Subcutaneous abdominal adipose tissue (tissue), 5 donors: ENCODE data around the gene OR52W1.

Source experiments
- H3K27ac ChIP-seq: one replicate; pipeline ENCODE4 v1.7.0; 2013; ENCODE audit warnings: low read depth, mild to moderate bottlenecking, inconsistent platforms, low read length, moderate library complexity
- H3K27me3 ChIP-seq, 5 donors: one replicate each; pipeline ENCODE4 v1.7.0; 2013; ENCODE audit warnings: low read length in 5 of 5, inconsistent platforms in 1 of 5; ENCODE audit not compliant: control insufficient read depth in 5 of 5, insufficient read depth in 4 of 5
- H3K36me3 ChIP-seq, 5 donors: one replicate each; pipeline ENCODE4 v1.7.0; 2013; ENCODE audit warnings: low read length in 5 of 5; ENCODE audit not compliant: control insufficient read depth in 5 of 5, insufficient read depth in 5 of 5
- H3K4me1 ChIP-seq, 5 donors: one replicate each; pipeline ENCODE4 v1.7.0; 2013; ENCODE audit warnings: low read length in 5 of 5, mild to moderate bottlenecking in 3 of 5, moderate library complexity in 1 of 5; ENCODE audit not compliant: control insufficient read depth in 5 of 5, insufficient read depth in 5 of 5
- H3K4me3 ChIP-seq, 5 donors: one replicate each; pipeline ENCODE4 v1.7.0; 2013; ENCODE audit warnings: low read length in 5 of 5, low read depth in 1 of 5
- H3K9ac ChIP-seq, 5 donors: one replicate each; pipeline ENCODE4 v1.7.0; 2013; ENCODE audit warnings: low read length in 5 of 5, mild to moderate bottlenecking in 4 of 5, moderate library complexity in 3 of 5
- H3K9me3 ChIP-seq, 5 donors: one replicate each; pipeline ENCODE4 v1.7.0; 2013; ENCODE audit warnings: low read length in 5 of 5; ENCODE audit not compliant: control insufficient read depth in 5 of 5
- donor health status: healthy.
- donor health status: healthy.
- donor health status: healthy.
- donor health status: healthy.
- donor health status: healthy.

The OR52W1 gene

DNA sequence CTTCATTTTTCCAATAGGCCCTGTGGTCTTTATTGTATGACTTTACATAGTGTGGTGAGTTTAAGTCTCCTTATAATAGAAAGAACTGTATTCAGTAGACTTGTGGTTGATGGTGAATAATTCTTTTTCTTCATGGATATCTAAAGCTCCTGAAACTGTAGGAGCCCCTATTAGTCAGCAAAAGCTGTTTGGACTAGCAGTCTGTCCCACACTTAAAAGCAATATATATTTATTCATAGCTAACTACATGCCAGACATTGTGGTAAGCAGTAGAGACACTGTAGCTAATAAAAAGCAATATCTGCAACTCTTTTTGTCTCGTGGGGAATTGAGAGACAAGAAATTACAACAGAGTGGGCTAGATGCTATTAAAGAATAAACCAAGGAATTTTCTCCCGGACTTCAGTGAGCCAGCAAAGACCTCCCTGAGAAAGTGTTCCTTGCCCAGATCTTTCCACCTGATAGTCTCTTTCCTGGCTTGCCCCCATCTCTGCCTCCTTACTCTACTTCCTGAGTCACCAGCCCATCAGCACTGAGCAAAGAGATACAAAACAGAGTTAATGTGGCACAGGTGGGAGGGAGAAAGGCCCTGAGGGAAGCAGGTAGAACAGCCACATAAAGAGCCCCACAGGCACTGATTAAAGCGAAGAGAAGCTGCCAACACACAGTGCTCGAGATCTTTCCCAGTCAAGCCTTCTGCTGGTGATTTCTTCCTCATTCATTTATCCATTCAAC lies 1.4 kb upstream of the OR52W1 start:
- Histone ChIP-seq H3K27me3 (no peaks in the 10 kb centered on the region), H3K36me3 (peaks cover 0 to 2% (median 0%) of the 10 kb centered on the region in 5 donors), H3K4me3 (no peak overlapping the region), H3K9ac (no peak overlapping the region), H3K4me1 (no peaks in the 10 kb centered on the region), H3K27ac (no peak overlapping the region), H3K9me3 (no peaks in the 10 kb centered on the region)

DNA sequence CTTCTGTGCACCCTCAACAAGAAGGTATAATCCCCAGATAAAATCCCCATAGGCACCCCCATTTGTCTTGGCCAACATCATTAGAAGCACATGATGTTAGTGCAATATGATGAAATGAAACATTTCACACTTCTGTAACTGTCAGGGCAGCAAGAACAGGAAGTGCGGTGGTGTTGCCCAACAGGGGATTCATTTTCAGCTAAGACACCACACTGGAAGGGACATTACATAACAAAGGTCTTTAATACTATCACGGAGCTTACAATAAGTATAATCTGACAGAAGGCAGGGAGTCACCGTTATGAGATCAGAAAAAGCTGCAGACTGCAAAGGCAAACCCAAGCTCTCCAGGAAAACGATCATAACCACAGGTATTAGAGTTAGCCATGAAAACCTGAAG lies 2.0 kb downstream of the OR52W1 start:
- H3K9ac ChIP-seq, result no peak overlapping the region
- no peak overlapping the region for H3K4me3 ChIP-seq
- H3K27ac ChIP-seq, result no peak overlapping the region
- no peaks in the 10 kb centered on the region for H3K4me1 ChIP-seq
- no peaks in the 10 kb centered on the region for H3K27me3 ChIP-seq
- H3K36me3 ChIP-seq, result peaks cover 8 to 12% (median 11%) of the 10 kb centered on the region in 5 donors
- H3K9me3 ChIP-seq, result no peaks in the 10 kb centered on the region

DNA sequence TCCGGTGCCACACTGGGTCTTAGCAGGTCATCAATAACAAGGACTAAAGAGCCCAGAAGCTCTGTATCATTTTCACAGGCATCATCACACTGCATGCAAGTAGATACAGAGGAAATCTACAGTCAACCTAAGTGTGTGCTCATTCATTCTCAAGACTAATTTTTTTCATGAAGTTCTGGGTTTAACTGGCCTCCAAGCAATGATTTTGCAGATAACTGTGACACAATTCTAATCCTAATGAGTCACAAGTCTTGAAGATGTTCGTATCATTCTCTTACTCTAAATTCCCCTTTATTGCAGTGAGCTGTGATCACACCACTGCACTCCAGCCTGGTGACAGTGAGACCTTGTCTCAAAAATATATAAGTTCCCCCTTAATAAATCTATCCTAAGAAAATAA lies 2.5 kb downstream of the OR52W1 start:
- no peaks in the 10 kb centered on the region for H3K4me1 ChIP-seq
- H3K36me3 ChIP-seq, result peaks cover 11 to 14% (median 13%) of the 10 kb centered on the region in 5 donors
- no peak overlapping the region for H3K4me3 ChIP-seq
- no peaks in the 10 kb centered on the region for H3K9me3 ChIP-seq
- H3K9ac ChIP-seq, result no peak overlapping the region
- no peaks in the 10 kb centered on the region for H3K27me3 ChIP-seq
- H3K27ac ChIP-seq, result no peak overlapping the region

DNA sequence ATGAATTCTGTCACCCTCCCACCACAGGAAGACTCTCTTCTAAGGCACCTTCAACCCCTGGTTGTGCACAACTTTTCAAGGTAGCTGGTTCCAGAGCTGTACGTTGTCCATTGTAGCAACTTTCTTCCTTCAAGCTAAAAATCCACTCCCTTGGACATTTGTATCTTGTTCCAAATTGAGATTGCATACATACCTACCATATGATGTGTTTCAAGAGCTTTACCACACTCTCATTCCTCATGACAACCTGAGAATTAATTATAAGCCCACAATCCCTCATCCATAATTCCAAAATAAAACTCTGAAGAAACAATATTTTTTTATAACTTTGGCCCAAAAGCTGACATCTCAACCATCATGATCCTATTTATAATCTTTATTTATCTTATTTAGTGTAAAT lies 3.0 kb downstream of the OR52W1 start:
- H3K9me3 ChIP-seq, result no peaks in the 10 kb centered on the region
- H3K9ac ChIP-seq, result no peak overlapping the region
- H3K36me3 ChIP-seq, result peaks cover 11 to 18% (median 15%) of the 10 kb centered on the region in 5 donors
- no peak overlapping the region for H3K4me3 ChIP-seq
- H3K27me3 ChIP-seq, result no peaks in the 10 kb centered on the region
- H3K4me1 ChIP-seq, result no peaks in the 10 kb centered on the region
- H3K27ac ChIP-seq, result no peak overlapping the region

DNA sequence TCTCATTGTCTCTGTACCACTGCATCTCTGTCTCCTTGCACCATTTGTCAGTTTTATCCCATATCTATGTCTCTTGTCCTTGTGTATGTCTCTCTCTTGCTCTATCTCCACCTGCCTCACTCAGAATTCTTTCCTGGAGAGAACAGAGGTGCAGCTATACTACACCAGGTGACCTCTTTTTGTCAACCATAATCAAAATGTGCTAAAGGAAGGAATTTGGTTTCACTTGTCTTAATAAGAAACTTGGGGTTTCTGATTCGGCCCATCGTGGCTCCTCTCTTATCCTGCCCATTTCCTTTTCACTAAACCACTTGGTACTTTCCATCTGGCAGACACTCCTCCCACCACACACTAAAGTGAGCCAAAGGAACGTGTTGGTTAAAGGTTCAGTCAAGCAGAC lies 4.3 kb downstream of the OR52W1 start:
- Histone ChIP-seq H3K36me3 (peaks cover 17 to 24% (median 19%) of the 10 kb centered on the region in 5 donors), H3K4me3 (no peak overlapping the region), H3K9ac (no peak overlapping the region), H3K9me3 (no peaks in the 10 kb centered on the region), H3K27me3 (no peaks in the 10 kb centered on the region), H3K4me1 (no peaks in the 10 kb centered on the region), H3K27ac (no peak overlapping the region)

DNA sequence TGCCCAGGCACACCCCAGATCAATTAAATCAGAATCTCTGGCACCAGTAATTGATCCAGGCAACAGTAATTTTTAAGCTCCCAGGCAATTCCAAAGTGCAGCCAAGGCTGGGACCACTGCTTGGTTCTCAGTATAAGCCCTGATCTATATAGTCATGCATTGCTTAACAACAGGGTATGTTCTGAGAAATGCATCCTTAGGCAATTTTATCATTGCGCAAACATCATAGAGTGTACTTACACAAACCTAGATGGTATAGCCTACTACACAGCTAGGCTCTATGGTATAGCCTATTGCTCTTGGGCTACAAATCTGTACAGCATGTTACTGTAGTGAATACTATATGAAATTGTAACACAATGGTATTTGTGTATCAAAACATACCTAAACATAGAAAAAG lies 5.7 kb downstream of the OR52W1 start:
- peaks cover 22 to 29% (median 27%) of the 10 kb centered on the region in 5 donors for H3K36me3 ChIP-seq
- no peaks in the 10 kb centered on the region for H3K4me1 ChIP-seq
- no peak overlapping the region for H3K27ac ChIP-seq
- no peak overlapping the region for H3K9ac ChIP-seq
- H3K4me3 ChIP-seq, result no peak overlapping the region
- H3K27me3 ChIP-seq, result no peaks in the 10 kb centered on the region
- no peaks in the 10 kb centered on the region for H3K9me3 ChIP-seq

DNA sequence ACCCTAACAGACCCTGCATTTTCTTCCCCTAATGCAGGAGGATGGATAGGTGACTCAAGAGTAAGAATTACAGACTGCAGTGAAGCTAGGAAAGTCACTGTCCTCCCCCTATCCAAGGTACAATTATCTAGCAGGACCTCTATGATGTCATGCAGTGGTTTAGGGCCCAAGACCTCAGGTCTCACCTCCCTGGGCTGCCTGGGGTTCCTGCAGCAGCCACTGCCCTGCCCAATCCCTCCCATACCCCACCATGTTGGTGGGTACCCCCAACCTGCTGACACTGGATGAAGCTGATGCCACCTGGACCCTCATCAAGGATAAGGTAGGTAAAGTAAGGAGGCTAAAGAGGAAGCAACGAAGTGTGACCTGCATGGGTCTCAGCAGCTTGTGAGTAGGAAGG lies 6.3 kb downstream of the OR52W1 start, which contains the start of gene C11orf42:
Gene C11orf42, plus strand, starts transcription at position 192 of the 400 bp plus-strand sequence. Its CDS starts 59 bp downstream, at position 251.
- H3K27me3 ChIP-seq, result no peaks in the 10 kb centered on the region
- no peak within 1 kb of the TSS for H3K9ac ChIP-seq
- no peak within 1 kb of the TSS for H3K27ac ChIP-seq
- H3K4me1 ChIP-seq, result no peaks in the 10 kb centered on the region
- no peak within 1 kb of the TSS for H3K4me3 ChIP-seq
- H3K9me3 ChIP-seq, result no peaks in the 10 kb centered on the region
- peaks cover 28 to 35% (median 29%) of the 10 kb centered on the region in 5 donors for H3K36me3 ChIP-seq

DNA sequence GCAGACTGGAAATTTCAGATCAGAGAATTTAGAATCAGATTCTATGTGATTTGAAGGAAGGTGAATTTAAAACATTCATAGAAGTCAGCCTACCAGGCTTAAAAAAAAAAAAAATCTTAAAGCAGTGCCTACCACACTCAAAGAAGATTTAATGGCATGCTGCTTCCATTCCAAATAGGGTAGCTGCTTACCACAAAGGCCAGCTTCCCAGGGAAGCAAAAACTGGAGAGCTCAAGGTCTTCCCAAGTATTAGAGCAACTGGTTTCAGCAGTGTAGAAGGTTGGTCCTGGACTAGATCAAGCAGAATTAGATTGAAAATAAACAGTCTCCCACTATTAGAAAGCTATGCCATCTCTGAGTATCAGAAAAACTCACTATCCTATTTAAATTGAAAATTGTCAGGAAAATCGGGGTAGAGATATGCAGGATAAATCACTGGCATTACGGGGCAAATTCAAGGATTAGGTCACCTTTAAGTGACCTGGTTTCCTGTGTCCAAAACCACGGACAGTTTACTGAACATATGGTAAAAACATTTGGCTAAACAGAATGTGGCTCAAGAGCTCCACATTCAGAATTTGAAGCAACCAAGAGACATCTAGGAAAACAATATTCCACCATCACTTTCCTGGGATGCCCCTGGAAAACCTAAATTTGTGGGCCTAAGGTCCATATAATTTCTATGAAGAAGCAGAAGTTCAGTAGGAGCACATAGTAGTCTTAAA lies 7.6 kb downstream of the OR52W1 start:
- Histone ChIP-seq H3K4me1 (no peaks in the 10 kb centered on the region), H3K9ac (no peak overlapping the region), H3K36me3 (peaks cover 29 to 48% (median 41%) of the 10 kb centered on the region in 5 donors), H3K27ac (no peak overlapping the region), H3K27me3 (no peaks in the 10 kb centered on the region), H3K9me3 (no peaks in the 10 kb centered on the region), H3K4me3 (no peak overlapping the region)

DNA sequence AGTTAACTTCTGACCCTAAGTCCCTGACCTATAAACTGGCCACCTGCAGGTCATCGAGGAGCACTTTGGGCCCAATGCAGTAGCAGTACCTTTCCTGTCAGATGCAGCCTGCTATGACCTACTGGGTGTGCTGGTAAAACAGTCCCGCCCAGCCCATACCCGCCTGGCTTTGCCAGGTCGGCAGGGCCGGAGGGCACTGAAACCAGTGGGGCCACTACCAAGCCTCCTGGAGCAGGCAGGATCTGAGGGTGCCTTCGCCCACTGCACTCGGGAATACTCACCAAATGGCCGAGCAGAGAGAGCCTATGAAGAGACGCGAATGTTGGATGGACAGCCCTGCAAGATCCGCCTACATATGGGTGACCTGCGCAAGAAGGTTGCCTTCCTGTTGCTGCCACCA lies 10.8 kb downstream of the OR52W1 start:
- no peak overlapping the region for H3K4me3 ChIP-seq
- no peaks in the 10 kb centered on the region for H3K27me3 ChIP-seq
- H3K9ac ChIP-seq, result no peak overlapping the region
- no peaks in the 10 kb centered on the region for H3K9me3 ChIP-seq
- H3K36me3 ChIP-seq, result peaks cover 39 to 78% (median 68%) of the 10 kb centered on the region in 5 donors
- H3K27ac ChIP-seq, result no peak overlapping the region
- H3K4me1 ChIP-seq, result no peaks in the 10 kb centered on the region

DNA sequence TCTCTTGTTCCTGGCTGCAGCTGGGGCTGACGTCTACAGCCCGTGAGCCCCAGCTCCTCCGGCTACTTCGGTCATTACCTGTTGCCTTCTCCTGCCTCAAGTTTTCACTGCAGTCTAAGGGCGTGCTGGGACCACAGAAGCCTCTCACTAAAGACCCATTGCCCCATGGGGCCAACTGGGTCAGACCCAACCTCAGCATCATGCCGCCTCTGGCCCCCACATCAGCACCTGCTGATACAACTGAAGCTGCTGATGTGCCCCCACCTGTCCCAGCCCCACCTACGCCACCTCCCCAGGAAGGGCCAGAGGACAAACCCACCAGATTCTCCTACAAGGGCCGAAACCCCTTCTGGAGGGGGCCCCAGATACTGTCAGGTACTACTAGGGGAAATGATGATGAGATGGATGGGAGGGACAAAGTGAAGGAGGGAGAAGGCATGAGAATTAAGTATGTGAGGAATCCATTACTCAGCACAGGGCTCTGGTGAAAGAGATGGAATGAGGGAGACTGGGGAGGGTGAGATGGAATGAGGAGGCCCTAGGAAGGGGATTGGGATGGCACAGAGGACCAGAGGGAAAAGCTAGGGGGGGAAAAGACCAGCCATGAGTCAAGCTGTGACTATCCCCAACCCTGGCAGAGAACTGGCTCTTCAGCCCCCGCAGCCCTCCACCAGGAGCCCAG lies 11.4 kb downstream of the OR52W1 start:
- H3K36me3 ChIP-seq, result peaks cover 42 to 78% (median 62%) of the 10 kb centered on the region in 5 donors
- no peak overlapping the region for H3K27ac ChIP-seq
- H3K9ac ChIP-seq, result no peak overlapping the region
- H3K27me3 ChIP-seq, result no peaks in the 10 kb centered on the region
- no peaks in the 10 kb centered on the region for H3K4me1 ChIP-seq
- no peaks in the 10 kb centered on the region for H3K9me3 ChIP-seq
- no peak overlapping the region for H3K4me3 ChIP-seq
